Right kidney (tissue), 1 donor: ENCODE results near the gene GLUD2.

Experiments used
- DNase-seq: peaks from one replicate; pipeline ENCODE4 v3.0.0-alpha.2; 2016

The GLUD2 gene

GRCh38 chrX:121093011-121093410 lies 45.6 kb downstream of the GLUD2 start:
- no peak for DNase-seq
